Activated naive CD4-positive, alpha-beta T cell treated with Interleukin-2 at 50 U/mL for 16 hours (primary cell): ENCODE results near the gene RCOR1.

Experiments used
- DNase-seq: peaks from one replicate; pipeline ENCODE4 v3.0.0-alpha.2; 2020

RCOR1 gene

GRCh38 chr14:102779574-102780315, 187.3 kb downstream of the RCOR1 start:
- no peak for DNase-seq
